Sigmoid colon (tissue), 7 donors: ENCODE results near the gene PDE6A. TPM values are rescaled to one million over a fixed set of nuclear protein-coding genes. Genes with fewer than 3 reads are reported as not detected.
"Not testable (repeated sequence)": the region's sequence is repeated elsewhere in the genome, so short reads cannot be mapped to it uniquely, and the experiment has no call there.

Experiments
- DNase-seq: peaks from one replicate; pipeline ENCODE4 v3.0.0-alpha.2; 2019
- H3K27ac ChIP-seq, 4 donors: fragments of 200-600 bp; sonication (generic); one replicate each; pipeline ENCODE4 v1.5.1; 2016 to 2019; ENCODE audit warnings: mild to moderate bottlenecking in 1 of 4
- H3K27me3 ChIP-seq, 3 donors: fragments of 200-600 bp; sonication (generic); one replicate each; pipeline ENCODE4 v1.5.1; 2019; ENCODE audit warnings: mild to moderate bottlenecking in 1 of 3
- H3K36me3 ChIP-seq, 4 donors: fragments of 200-600 bp; sonication (generic); one replicate each; pipeline ENCODE4 v1.5.1; 2016 to 2019
- H3K4me1 ChIP-seq, 4 donors: fragments of 200-600 bp; sonication (generic); one replicate each; pipeline ENCODE4 v1.5.1; 2017 to 2019
- H3K4me3 ChIP-seq, 4 donors: fragments of 200-600 bp; sonication (generic); one replicate each; pipeline ENCODE4 v1.5.1; 2017 to 2019; ENCODE audit warnings: mild to moderate bottlenecking in 2 of 4, moderate library complexity in 1 of 4
- H3K9me3 ChIP-seq, 4 donors: fragments of 200-600 bp in 3 of 4; sonication (generic) in 3 of 4; one replicate each; pipeline versions ENCODE4 v1.5.1 to v1.6.1; 2013 to 2019
- EP300 ChIP-seq, 4 donors: sonication (generic); formaldehyde crosslinking; IDR thresholded peaks; one replicate each; pipeline ENCODE4 v1.6.1; 2017; ENCODE audit warnings: antibody characterized with exemption in 4 of 4
- POLR2A ChIP-seq, 2 donors: fragments of 450-650 bp; IDR thresholded peaks; one replicate each; pipeline ENCODE4 v1.6.1; 2016; ENCODE audit warnings: antibody characterized with exemption in 2 of 2, mild to moderate bottlenecking in 2 of 2, moderate library complexity in 2 of 2
- POLR2AphosphoS5 ChIP-seq, 4 donors: sonication (generic); formaldehyde crosslinking; IDR thresholded peaks; one replicate each; pipeline ENCODE4 v1.6.1; 2017; ENCODE audit warnings: antibody characterized with exemption in 4 of 4
- WGBS, 2 donors: extraction: QIAGEN DNeasy Blood & Tissue Kit; methylation state at CpG; one replicate each; pipeline ENCODE4 v1.1.7; 2013; 5-methylcytosine and 5-hydroxymethylcytosine counted together
- intact Hi-C: fragments of 100-400 bp; cut with DNase I; formaldehyde crosslinking; loops from one replicate; pipeline ENCODE4 v1.15.1; 2023
- polyA plus RNA-seq, 3 donors: library from polyadenylated mRNA; stranded (reverse); fragments of 200-250 nt; gene quantifications; one replicate each; pipeline ENCODE4 v1.2.3, GENCODE V29; 2013
- total RNA-seq, 4 donors: library from RNA; depleted of rRNA; stranded (reverse); fragments of >200 nt; gene quantifications; one replicate each; pipeline ENCODE4 v1.1.0, GENCODE V29; 2016
- TF ChIP-seq, protein P1 (sequence below), 4 experiments: fragments of 450-650 bp in 3 of 4; fragments of 200-600 bp in 1 of 4; IDR thresholded peaks; one replicate each; pipeline ENCODE4 v1.5.1; 2016 to 2019; ENCODE audit warnings: antibody characterized with exemption in 4 of 4, mild to moderate bottlenecking in 3 of 4, moderate library complexity in 2 of 4
- donor health status: healthy with polysubstance abuse.
- donor health status: Bipolar disorder and iron deficiency.
- donor health status: healthy.

Gene PDE6A
- total and polyA plus RNA-seq, 7 donors, result 1.6 to 2.8 (median 2.4) TPM; not detected in 4

DNA sequence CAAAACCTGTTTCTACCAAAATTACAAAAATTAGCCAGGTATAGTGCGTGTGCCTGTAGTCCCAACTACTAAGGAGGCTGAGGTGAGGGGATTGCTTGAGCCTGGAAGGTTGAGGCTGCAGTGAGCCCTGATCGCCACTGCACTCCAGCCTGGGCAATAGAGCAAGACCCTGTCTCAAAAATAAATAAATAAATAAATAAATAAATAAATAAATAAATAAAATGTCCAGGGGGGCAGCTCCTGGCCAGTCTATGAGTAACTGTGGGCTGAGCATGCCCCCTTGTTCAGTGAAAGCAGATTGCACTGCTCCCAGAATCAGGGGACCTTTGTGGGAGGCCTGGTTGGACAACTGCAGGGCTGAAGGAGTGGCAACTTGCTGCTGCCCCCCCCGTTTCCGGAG is 62.7 kb downstream of the PDE6A start:
- intact Hi-C loops, result no loop called here
- no peaks in the 10 kb centered on the region for H3K27me3 ChIP-seq
- no peak overlapping the region for H3K4me3 ChIP-seq
- no peak overlapping the region for H3K27ac ChIP-seq
- 86 to 87% methylated on average over 4 of the region's 4 CpGs for WGBS, 2 donors
- H3K4me1 ChIP-seq, result no peaks in the 10 kb centered on the region
- TF ChIP-seq, protein P1, sequence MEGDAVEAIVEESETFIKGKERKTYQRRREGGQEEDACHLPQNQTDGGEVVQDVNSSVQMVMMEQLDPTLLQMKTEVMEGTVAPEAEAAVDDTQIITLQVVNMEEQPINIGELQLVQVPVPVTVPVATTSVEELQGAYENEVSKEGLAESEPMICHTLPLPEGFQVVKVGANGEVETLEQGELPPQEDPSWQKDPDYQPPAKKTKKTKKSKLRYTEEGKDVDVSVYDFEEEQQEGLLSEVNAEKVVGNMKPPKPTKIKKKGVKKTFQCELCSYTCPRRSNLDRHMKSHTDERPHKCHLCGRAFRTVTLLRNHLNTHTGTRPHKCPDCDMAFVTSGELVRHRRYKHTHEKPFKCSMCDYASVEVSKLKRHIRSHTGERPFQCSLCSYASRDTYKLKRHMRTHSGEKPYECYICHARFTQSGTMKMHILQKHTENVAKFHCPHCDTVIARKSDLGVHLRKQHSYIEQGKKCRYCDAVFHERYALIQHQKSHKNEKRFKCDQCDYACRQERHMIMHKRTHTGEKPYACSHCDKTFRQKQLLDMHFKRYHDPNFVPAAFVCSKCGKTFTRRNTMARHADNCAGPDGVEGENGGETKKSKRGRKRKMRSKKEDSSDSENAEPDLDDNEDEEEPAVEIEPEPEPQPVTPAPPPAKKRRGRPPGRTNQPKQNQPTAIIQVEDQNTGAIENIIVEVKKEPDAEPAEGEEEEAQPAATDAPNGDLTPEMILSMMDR (IDR thresholded peaks at IDR 0.05), result no peak
- TF ChIP-seq EP300 (IDR thresholded peaks at IDR 0.05) (no peak), POLR2AphosphoS5 (IDR thresholded peaks at IDR 0.05) (no peak), POLR2A (IDR thresholded peaks at IDR 0.05) (no peak)
- H3K9me3 ChIP-seq, result no peaks in the 10 kb centered on the region
- DNase-seq, result no peak
- H3K36me3 ChIP-seq, result no peaks in the 10 kb centered on the region

DNA sequence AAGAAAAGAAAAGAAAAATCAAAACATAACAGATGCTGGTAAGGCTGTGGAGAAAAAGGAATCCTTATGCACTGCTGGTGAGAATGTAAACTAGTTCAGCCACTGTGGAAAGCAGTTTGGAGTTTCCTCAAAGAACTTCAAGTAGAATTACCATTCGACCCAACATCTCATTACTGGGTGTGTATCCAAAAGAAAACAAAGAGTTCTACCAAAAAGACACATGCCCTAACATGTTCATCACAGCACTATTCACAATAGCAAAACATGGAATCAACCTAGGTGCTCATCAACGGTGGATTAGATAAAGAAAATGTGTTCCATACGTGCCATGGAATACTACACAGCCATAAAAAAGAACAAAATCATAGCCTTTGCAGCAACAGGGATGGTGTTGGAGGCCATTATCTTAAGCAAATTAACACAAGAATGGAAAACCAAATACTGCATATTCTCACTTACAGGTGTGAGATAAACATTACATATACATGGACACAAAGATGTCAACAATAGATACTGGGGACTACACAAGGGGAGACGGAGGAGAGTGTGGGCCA is 63.4 kb downstream of the PDE6A start:
- WGBS, 2 donors, result 77 to 90% methylated on average over 4 of the region's 4 CpGs
- no peaks in the 10 kb centered on the region for H3K27me3 ChIP-seq
- no peaks in the 10 kb centered on the region for H3K4me1 ChIP-seq
- no peaks in the 10 kb centered on the region for H3K9me3 ChIP-seq
- TF ChIP-seq EP300 (IDR thresholded peaks at IDR 0.05), result no peak
- TF ChIP-seq, protein P1 (IDR thresholded peaks at IDR 0.05), result no peak
- TF ChIP-seq POLR2A (IDR thresholded peaks at IDR 0.05), result no peak
- TF ChIP-seq POLR2AphosphoS5 (IDR thresholded peaks at IDR 0.05), result no peak
- intact Hi-C loops, result no loop called here
- no peak for DNase-seq
- H3K4me3 ChIP-seq, result no peak overlapping the region
- no peak overlapping the region for H3K27ac ChIP-seq
- H3K36me3 ChIP-seq, result no peaks in the 10 kb centered on the region

DNA sequence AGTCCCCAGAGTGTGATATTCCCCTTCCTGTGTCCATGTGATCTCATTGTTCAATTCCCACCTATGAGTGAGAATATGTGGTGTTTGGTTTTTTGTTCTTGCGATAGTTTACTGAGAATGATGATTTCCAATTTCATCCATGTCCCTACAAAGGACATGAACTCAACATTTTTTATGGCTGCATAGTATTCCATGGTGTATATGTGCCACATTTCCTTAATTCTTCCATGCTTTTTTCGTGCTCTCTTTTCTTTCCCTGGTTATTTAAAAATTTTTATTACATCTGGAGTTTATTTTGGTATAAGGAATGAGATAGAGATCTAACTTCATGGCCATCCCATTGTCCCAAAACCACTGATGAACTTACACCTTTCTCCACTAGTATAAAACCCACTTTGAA is 65.0 kb downstream of the PDE6A start:
- H3K27me3 ChIP-seq, DNase-seq, H3K9me3 ChIP-seq, intact Hi-C loops, H3K36me3 ChIP-seq, H3K4me1 ChIP-seq, H3K27ac ChIP-seq, H3K4me3 ChIP-seq: not testable (repeated sequence)
- 81 to 90% methylated on average over 1 of the region's 2 CpGs for WGBS, 2 donors

DNA sequence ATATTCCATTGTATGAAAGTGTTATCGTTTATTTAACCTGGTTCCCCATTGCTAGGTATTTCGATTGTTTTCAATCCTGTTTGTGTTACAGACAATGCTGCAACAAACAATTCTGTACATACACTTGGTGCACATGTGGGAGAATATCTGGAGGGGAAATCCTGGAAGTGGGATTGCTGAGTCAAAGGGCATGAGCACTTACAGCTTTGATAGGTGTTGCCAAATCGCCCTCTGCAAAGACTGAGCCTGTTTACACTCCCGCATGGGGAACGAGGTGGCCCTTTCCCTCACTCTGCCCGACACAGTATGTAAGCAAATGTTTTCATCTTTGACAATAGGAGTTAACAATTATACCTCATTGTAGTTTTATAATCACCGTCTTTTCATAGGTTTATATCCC is 66.2 kb downstream of the PDE6A start:
- no peaks in the 10 kb centered on the region for H3K9me3 ChIP-seq
- H3K27ac ChIP-seq, result no peak overlapping the region
- TF ChIP-seq POLR2AphosphoS5 (IDR thresholded peaks at IDR 0.05) (no peak), POLR2A (IDR thresholded peaks at IDR 0.05) (no peak), EP300 (IDR thresholded peaks at IDR 0.05) (no peak)
- TF ChIP-seq, protein P1 (IDR thresholded peaks at IDR 0.05), result no peak
- no peak for DNase-seq
- intact Hi-C loops, result no loop called here
- H3K36me3 ChIP-seq, result no peaks in the 10 kb centered on the region
- no peaks in the 10 kb centered on the region for H3K27me3 ChIP-seq
- peaks cover 0 to 2% (median 1%) of the 10 kb centered on the region in 4 donors for H3K4me1 ChIP-seq
- no peak overlapping the region for H3K4me3 ChIP-seq
- 5 to 50% methylated on average over 7 of the region's 7 CpGs for WGBS, 2 donors

DNA sequence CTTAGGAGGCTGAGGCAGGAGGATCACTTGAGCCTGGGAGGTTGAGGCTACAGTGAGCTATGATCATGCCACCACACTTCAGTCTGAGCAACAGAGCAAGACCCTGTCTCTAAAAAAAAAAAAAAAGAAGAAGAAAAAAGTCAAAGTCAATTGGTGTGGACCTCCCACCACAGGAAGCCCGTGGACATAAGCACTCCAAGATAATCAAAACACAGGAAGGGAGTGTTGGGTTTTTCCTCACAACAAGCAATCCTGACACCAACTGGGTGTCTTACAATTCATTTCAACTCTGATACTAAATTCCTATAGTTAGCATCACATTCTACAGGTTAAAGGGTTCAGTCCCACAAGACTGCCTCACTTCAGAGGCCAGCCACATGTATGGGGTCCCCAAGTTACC is 70.7 kb downstream of the PDE6A start:
- Histone ChIP-seq H3K9me3 (no peaks in the 10 kb centered on the region), H3K27me3 (no peaks in the 10 kb centered on the region), H3K4me1 (peaks cover 0 to 17% (median 16%) of the 10 kb centered on the region in 4 donors), H3K27ac (no peak overlapping the region), H3K36me3 (no peaks in the 10 kb centered on the region), H3K4me3 (no peak overlapping the region)
- DNase-seq, result no peak
- intact Hi-C loops, result no loop called here
- TF ChIP-seq EP300 (IDR thresholded peaks at IDR 0.05) (no peak), POLR2A (IDR thresholded peaks at IDR 0.05) (no peak), POLR2AphosphoS5 (IDR thresholded peaks at IDR 0.05) (no peak)
- TF ChIP-seq, protein P1 (IDR thresholded peaks at IDR 0.05), result no peak
- 33 to 69% methylated on average over 1 of the region's 1 CpG for WGBS, 2 donors
